Activated CD8-positive, alpha-beta memory T cell treated with anti-CD3 and anti-CD28 coated beads, Interleukin-2, amount 10 ng/mL, durations not matched to agents 7 days and 5 days (primary cell): ENCODE measurements around the gene GALNT18. TPM values are rescaled to one million over a fixed set of nuclear protein-coding genes. Genes with fewer than 3 reads are reported as not detected.

Source experiments
- ATAC-seq: fragments of 150-1000 bp; cut with Tn5 transposase; one replicate; pipeline ENCODE4 v1.10.0; 2021; ENCODE audit warnings: moderate library complexity
- CTCF ChIA-PET: fragments of 350-600 bp; sonication (Branson Sonifier 250); formaldehyde crosslinking; loops from one replicate; lab custom pipeline; 2021; ENCODE audit warnings: antibody characterized with exemption; lab: Charles Lee
- DNase-seq: peaks from one replicate; pipeline ENCODE4 v3.0.0-alpha.2; 2020
- H3K27ac Mint-ChIP-seq: one replicate; pipeline ENCODE4 v1.8.0; 2021; ENCODE audit warnings: mild to moderate bottlenecking, mixed read lengths
- H3K27me3 Mint-ChIP-seq: one replicate; pipeline ENCODE4 v1.8.0; 2021; ENCODE audit warnings: mixed read lengths
- H3K36me3 Mint-ChIP-seq: one replicate; pipeline ENCODE4 v1.8.0; 2021; ENCODE audit warnings: mild to moderate bottlenecking, mixed read lengths
- H3K4me1 Mint-ChIP-seq: one replicate; pipeline ENCODE4 v1.8.0; 2021; ENCODE audit warnings: mixed read lengths
- H3K4me3 Mint-ChIP-seq: one replicate; pipeline ENCODE4 v1.8.0; 2021; ENCODE audit warnings: mild to moderate bottlenecking, moderate library complexity, mixed read lengths
- H3K9me3 Mint-ChIP-seq: one replicate; pipeline ENCODE4 v1.8.0; 2022; ENCODE audit warnings: low read depth, mixed read lengths
- total RNA-seq, 2 experiments: library from RNA; stranded (reverse); gene quantifications; one replicate each; pipeline ENCODE4 v1.2.3, GENCODE V29; 2021

Gene GALNT18
- under 1 TPM; 0.32 to 0.70 TPM for total RNA-seq

- no peaks in the 10 kb centered on the region for H3K36me3 Mint-ChIP-seq
- peaks cover 72% of the 10 kb centered on the region for H3K27me3 Mint-ChIP-seq
- no peaks in the 10 kb centered on the region for H3K9me3 Mint-ChIP-seq
- H3K27ac Mint-ChIP-seq = no peak within 1 kb of the TSS
- ATAC-seq (peak; percentile 100), DNase-seq (peak; percentile 85)
- H3K4me3 Mint-ChIP-seq = peak within 1 kb of the TSS; percentile 63
- CTCF ChIA-PET = no interaction called here
- peaks cover 3% of the 10 kb centered on the region for H3K4me1 Mint-ChIP-seq
Measured at GRCh38 chr11:11621573-11622339, at the start of gene GALNT18. GALNT18 (minus strand) TSS chr11:11622005.

GRCh38 chr11:11670574-11670973 lies 48.8 kb upstream of the GALNT18 start:
- H3K4me1 Mint-ChIP-seq = no peaks in the 10 kb centered on the region
- no peaks in the 10 kb centered on the region for H3K36me3 Mint-ChIP-seq
- no peaks in the 10 kb centered on the region for H3K9me3 Mint-ChIP-seq
- no peak overlapping the region for H3K4me3 Mint-ChIP-seq
- H3K27me3 Mint-ChIP-seq = peaks cover 25% of the 10 kb centered on the region
- H3K27ac Mint-ChIP-seq = no peak overlapping the region
- ATAC-seq (no peak), DNase-seq (no peak)
- CTCF ChIA-PET = no interaction called here

- peaks cover 25% of the 10 kb centered on the region for H3K27me3 Mint-ChIP-seq
- no peaks in the 10 kb centered on the region for H3K36me3 Mint-ChIP-seq
- H3K4me3 Mint-ChIP-seq = no peak overlapping the region
- CTCF ChIA-PET = no interaction called here
- DNase-seq (no peak), ATAC-seq (no peak)
- H3K9me3 Mint-ChIP-seq = no peaks in the 10 kb centered on the region
- no peaks in the 10 kb centered on the region for H3K4me1 Mint-ChIP-seq
- H3K27ac Mint-ChIP-seq = no peak overlapping the region
Measured at GRCh38 chr11:11669233-11669846, 47.5 kb upstream of the GALNT18 start.

- Mint-ChIP-seq H3K27ac (no peak overlapping the region), H3K27me3 (peaks cover 25% of the 10 kb centered on the region), H3K9me3 (no peaks in the 10 kb centered on the region), H3K36me3 (no peaks in the 10 kb centered on the region), H3K4me1 (no peaks in the 10 kb centered on the region), H3K4me3 (no peak overlapping the region)
- ATAC-seq = no peak
- CTCF ChIA-PET = no interaction called here
- DNase-seq = no peak
Measured at GRCh38 chr11:11668781-11669180, 47.0 kb upstream of the GALNT18 start.

GRCh38 chr11:11668274-11668673 lies 46.5 kb upstream of the GALNT18 start:
- CTCF ChIA-PET = no interaction called here
- Mint-ChIP-seq H3K4me3 (no peak overlapping the region), H3K27me3 (peaks cover 25% of the 10 kb centered on the region), H3K4me1 (no peaks in the 10 kb centered on the region), H3K36me3 (no peaks in the 10 kb centered on the region), H3K9me3 (no peaks in the 10 kb centered on the region), H3K27ac (no peak overlapping the region)
- no peak for ATAC-seq
- DNase-seq = no peak

GRCh38 chr11:11667056-11667455 lies 45.3 kb upstream of the GALNT18 start:
- Mint-ChIP-seq H3K4me1 (no peaks in the 10 kb centered on the region), H3K27ac (no peak overlapping the region), H3K4me3 (no peak overlapping the region), H3K36me3 (no peaks in the 10 kb centered on the region), H3K9me3 (no peaks in the 10 kb centered on the region), H3K27me3 (peaks cover 25% of the 10 kb centered on the region)
- DNase-seq = no peak
- CTCF ChIA-PET = no interaction called here
- no peak for ATAC-seq

GRCh38 chr11:11665407-11665806 lies 43.6 kb upstream of the GALNT18 start:
- peaks cover 23% of the 10 kb centered on the region for H3K27me3 Mint-ChIP-seq
- ATAC-seq (no peak), DNase-seq (no peak)
- no peak overlapping the region for H3K27ac Mint-ChIP-seq
- H3K4me1 Mint-ChIP-seq = no peaks in the 10 kb centered on the region
- H3K9me3 Mint-ChIP-seq = no peaks in the 10 kb centered on the region
- no peaks in the 10 kb centered on the region for H3K36me3 Mint-ChIP-seq
- CTCF ChIA-PET = interaction anchor here (0.9 kb wide), 1 partner anchor 252 kb away, joined by 3 read pairs; no protein-coding TSS in a partner anchor
- H3K4me3 Mint-ChIP-seq = no peak overlapping the region

- CTCF ChIA-PET = no interaction called here
- peaks cover 23% of the 10 kb centered on the region for H3K27me3 Mint-ChIP-seq
- no peak for DNase-seq
- no peaks in the 10 kb centered on the region for H3K4me1 Mint-ChIP-seq
- no peak overlapping the region for H3K4me3 Mint-ChIP-seq
- no peaks in the 10 kb centered on the region for H3K9me3 Mint-ChIP-seq
- no peak for ATAC-seq
- H3K36me3 Mint-ChIP-seq = no peaks in the 10 kb centered on the region
- H3K27ac Mint-ChIP-seq = no peak overlapping the region
Measured at GRCh38 chr11:11663907-11664306, 42.1 kb upstream of the GALNT18 start.

GRCh38 chr11:11662578-11662977 lies 40.8 kb upstream of the GALNT18 start:
- Mint-ChIP-seq H3K27me3 (peaks cover 17% of the 10 kb centered on the region), H3K27ac (no peak overlapping the region), H3K9me3 (no peaks in the 10 kb centered on the region), H3K4me1 (no peaks in the 10 kb centered on the region), H3K4me3 (no peak overlapping the region), H3K36me3 (no peaks in the 10 kb centered on the region)
- CTCF ChIA-PET = no interaction called here
- DNase-seq (no peak), ATAC-seq (no peak)

GRCh38 chr11:11661326-11662040 lies 39.7 kb upstream of the GALNT18 start:
- no peaks in the 10 kb centered on the region for H3K4me1 Mint-ChIP-seq
- DNase-seq (no peak), ATAC-seq (no peak)
- no peak overlapping the region for H3K4me3 Mint-ChIP-seq
- CTCF ChIA-PET = interaction anchor here (0.7 kb wide), 1 partner anchor 629 kb away, joined by 3 read pairs; no protein-coding TSS in a partner anchor
- H3K9me3 Mint-ChIP-seq = no peaks in the 10 kb centered on the region
- no peak overlapping the region for H3K27ac Mint-ChIP-seq
- no peaks in the 10 kb centered on the region for H3K36me3 Mint-ChIP-seq
- peaks cover 15% of the 10 kb centered on the region for H3K27me3 Mint-ChIP-seq

- H3K27ac Mint-ChIP-seq = no peak overlapping the region
- DNase-seq (no peak), ATAC-seq (no peak)
- no peaks in the 10 kb centered on the region for H3K36me3 Mint-ChIP-seq
- H3K9me3 Mint-ChIP-seq = no peaks in the 10 kb centered on the region
- CTCF ChIA-PET = no interaction called here
- H3K4me1 Mint-ChIP-seq = no peaks in the 10 kb centered on the region
- H3K27me3 Mint-ChIP-seq = peaks cover 16% of the 10 kb centered on the region
- H3K4me3 Mint-ChIP-seq = no peak overlapping the region
Measured at GRCh38 chr11:11660363-11660740, 38.5 kb upstream of the GALNT18 start.

GRCh38 chr11:11659567-11660362 lies 38.0 kb upstream of the GALNT18 start:
- Mint-ChIP-seq H3K4me3 (no peak overlapping the region), H3K27me3 (peaks cover 22% of the 10 kb centered on the region), H3K4me1 (no peaks in the 10 kb centered on the region), H3K36me3 (no peaks in the 10 kb centered on the region), H3K27ac (no peak overlapping the region), H3K9me3 (no peaks in the 10 kb centered on the region)
- ATAC-seq (no peak), DNase-seq (no peak)
- CTCF ChIA-PET = no interaction called here
